Activated CD4-positive, alpha-beta T cell treated with anti-CD3 and anti-CD28 coated beads for 36 hours (primary cell): Measurements from ENCODE around the gene SORCS2. TPM values are rescaled to one million over a fixed set of nuclear protein-coding genes. Genes with fewer than 3 reads are reported as not detected.
"Not testable (repeated sequence)": the region's sequence is repeated elsewhere in the genome, so short reads cannot be mapped to it uniquely, and the experiment has no call there.

Experiments used
- ATAC-seq: fragments of 200-7000 bp; cut with Tn5 transposase; one replicate; pipeline ENCODE4 v1.10.0; 2021; ENCODE audit warnings: mild to moderate bottlenecking, moderate library complexity
- CTCF ChIA-PET: fragments of 350-600 bp; sonication (Branson Sonifier 250); formaldehyde crosslinking; loops from one replicate; lab custom pipeline; 2021; ENCODE audit warnings: antibody characterized with exemption; lab: Charles Lee
- POLR2A ChIA-PET: fragments of 350-600 bp; sonication (Branson Sonifier 250); formaldehyde crosslinking; loops from one replicate; lab custom pipeline; 2021; ENCODE audit warnings: antibody characterized with exemption, inconsistent platforms; lab: Charles Lee
- DNase-seq: peaks from one replicate; pipeline ENCODE4 v3.0.0-alpha.2; 2020
- H3K27ac Mint-ChIP-seq: one replicate; pipeline ENCODE4 v1.8.0; 2021; ENCODE audit warnings: mixed read lengths
- H3K27me3 Mint-ChIP-seq: one replicate; pipeline ENCODE4 v1.8.0; 2021; ENCODE audit warnings: mixed read lengths
- H3K36me3 Mint-ChIP-seq: one replicate; pipeline ENCODE4 v1.8.0; 2021; ENCODE audit warnings: low read depth, mixed read lengths
- H3K4me1 Mint-ChIP-seq: one replicate; pipeline ENCODE4 v1.8.0; 2021; ENCODE audit warnings: mixed read lengths
- H3K4me3 Mint-ChIP-seq: one replicate; pipeline ENCODE4 v1.8.0; 2021; ENCODE audit warnings: mild to moderate bottlenecking, moderate library complexity, mixed read lengths
- H3K9me3 Mint-ChIP-seq: one replicate; pipeline ENCODE4 v1.8.0; 2021; ENCODE audit warnings: low read depth, mixed read lengths
- intact Hi-C, 2 experiments: fragments of 100-400 bp; cut with DNase I in 1 of 2; cut with micrococcal nuclease in 1 of 2; formaldehyde crosslinking; loops; one replicate each; pipeline versions ENCODE4 v1.14.2 to v1.15.1; 2022 to 2024; cut with DNase I, micrococcal nuclease
- total RNA-seq, 2 experiments: library from RNA; stranded (reverse); gene quantifications; one replicate each; pipeline ENCODE4 v1.2.3, GENCODE V29; 2021

Gene SORCS2
- total RNA-seq, 2 experiments from 2014 or later = 0.04 TPM; not detected in 1

DNA sequence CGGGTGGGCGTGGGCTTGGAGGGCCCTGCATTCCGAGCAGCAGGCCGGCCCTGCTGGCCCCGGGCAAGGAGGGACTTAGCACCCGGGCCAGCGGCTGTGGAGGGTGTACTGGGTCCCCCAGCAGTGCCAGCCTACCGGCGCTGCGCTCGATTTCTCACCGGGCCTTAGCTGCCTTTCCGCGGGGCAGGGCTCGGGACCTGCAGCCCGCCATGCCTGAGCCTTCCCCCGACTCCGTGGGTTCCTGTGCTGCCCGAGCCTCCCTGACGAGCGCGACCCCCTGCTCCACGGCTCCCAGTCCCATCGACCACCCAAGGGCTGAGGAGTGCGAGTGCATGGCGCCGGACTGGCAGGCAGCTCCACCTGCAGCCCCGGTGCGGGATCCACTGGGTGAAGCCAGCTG is 22.8 kb downstream of the SORCS2 start:
- intact Hi-C loops, CTCF ChIA-PET, H3K27ac Mint-ChIP-seq, H3K9me3 Mint-ChIP-seq, H3K27me3 Mint-ChIP-seq, H3K36me3 Mint-ChIP-seq, POLR2A ChIA-PET, ATAC-seq, H3K4me1 Mint-ChIP-seq, DNase-seq, H3K4me3 Mint-ChIP-seq: not testable (repeated sequence)

DNA sequence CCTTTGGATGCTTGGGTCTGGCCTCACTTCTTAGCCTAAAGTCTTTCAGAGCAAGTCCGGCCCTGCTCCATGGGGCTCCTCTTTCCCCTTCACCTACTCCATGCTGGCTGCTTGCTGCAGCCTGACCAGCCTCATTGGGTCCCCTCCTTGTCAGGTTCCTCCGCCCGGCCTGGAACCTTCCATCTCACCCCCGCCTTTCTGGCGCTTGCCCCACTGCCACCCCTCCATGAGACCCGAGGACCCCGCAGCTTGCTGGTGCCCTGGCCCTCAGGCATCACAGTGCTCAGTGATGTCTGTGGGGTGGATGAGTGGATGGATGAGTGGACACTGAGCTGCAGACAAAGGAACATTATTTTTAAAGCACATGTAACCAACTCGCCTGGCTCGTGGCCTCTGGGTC is 24.7 kb downstream of the SORCS2 start:
- POLR2A ChIA-PET = no interaction called here
- Mint-ChIP-seq H3K36me3 (no peaks in the 10 kb centered on the region), H3K27me3 (no peaks in the 10 kb centered on the region), H3K27ac (no peak overlapping the region), H3K9me3 (no peaks in the 10 kb centered on the region), H3K4me3 (no peak overlapping the region), H3K4me1 (no peaks in the 10 kb centered on the region)
- DNase-seq (no peak), ATAC-seq (no peak)
- intact Hi-C loops = no loop called here
- CTCF ChIA-PET = interaction anchor here (0.9 kb wide), 1 partner anchor 119 kb away, joined by 3 read pairs; no protein-coding TSS in a partner anchor

DNA sequence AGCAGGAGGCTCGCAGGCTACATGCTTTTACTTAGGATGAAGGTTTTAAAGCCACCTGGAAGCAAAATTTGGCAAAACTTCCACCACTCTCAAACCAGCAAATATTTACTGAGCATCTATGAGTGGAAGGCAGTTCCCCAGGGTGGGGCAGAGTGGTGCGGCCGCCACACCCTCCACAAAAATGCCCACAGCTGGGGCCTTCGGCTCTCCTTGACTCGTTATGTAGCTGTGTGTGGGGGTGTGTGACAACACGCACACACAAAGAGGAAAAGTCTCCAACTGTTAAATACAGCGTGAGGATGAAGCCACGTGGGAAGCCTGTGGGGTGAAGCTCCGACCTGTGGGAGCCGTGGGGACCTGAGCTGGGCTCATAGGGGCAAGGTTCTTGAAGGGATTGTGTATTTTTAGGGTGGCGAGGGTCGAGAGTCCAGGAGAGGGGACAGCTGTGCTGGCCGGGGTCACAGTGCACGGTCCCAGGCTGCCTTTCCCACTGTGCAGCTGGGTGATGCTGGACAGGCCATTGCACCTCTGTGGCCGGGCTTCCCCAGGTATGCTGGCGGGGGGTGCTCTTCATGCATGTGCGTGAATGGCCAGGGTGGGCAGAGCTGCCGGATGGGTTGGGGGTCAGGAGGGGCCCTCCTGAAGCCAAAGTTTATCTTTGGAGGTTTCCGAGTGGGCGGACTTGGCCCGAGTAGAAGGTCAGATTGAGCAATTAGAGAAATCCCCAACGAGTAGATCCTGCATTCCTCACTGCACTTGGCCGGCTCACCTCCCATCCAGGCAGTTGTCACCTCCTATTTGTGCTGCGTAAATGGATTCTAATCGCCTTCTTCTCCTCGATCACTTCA is 25.4 kb downstream of the SORCS2 start:
- POLR2A ChIA-PET = no interaction called here
- Mint-ChIP-seq H3K4me1 (no peaks in the 10 kb centered on the region), H3K4me3 (no peak overlapping the region), H3K36me3 (no peaks in the 10 kb centered on the region), H3K27ac (no peak overlapping the region), H3K9me3 (no peaks in the 10 kb centered on the region), H3K27me3 (no peaks in the 10 kb centered on the region)
- CTCF ChIA-PET = no interaction called here
- DNase-seq (no peak), ATAC-seq (no peak)
- intact Hi-C loops = no loop called here

DNA sequence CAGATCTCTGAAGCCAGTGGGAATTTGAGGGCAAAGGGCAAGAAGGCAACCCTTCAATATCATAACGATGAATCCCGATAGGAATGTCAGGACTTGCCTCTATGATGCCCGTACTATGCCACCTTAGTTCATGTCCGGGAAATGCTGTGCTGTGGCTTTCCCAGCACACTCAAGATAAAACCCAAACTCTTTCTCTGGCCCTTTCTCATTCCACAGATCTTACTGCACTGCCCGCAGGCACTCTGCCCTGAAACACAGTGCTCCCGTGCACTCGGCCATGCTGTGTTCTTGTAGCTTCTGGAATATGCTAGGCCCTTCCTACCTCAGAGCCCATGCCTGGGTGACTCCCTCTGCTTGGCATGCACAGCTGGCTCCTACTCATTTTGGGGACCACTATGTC is 26.3 kb downstream of the SORCS2 start:
- POLR2A ChIA-PET = no interaction called here
- ATAC-seq = no peak

DNA sequence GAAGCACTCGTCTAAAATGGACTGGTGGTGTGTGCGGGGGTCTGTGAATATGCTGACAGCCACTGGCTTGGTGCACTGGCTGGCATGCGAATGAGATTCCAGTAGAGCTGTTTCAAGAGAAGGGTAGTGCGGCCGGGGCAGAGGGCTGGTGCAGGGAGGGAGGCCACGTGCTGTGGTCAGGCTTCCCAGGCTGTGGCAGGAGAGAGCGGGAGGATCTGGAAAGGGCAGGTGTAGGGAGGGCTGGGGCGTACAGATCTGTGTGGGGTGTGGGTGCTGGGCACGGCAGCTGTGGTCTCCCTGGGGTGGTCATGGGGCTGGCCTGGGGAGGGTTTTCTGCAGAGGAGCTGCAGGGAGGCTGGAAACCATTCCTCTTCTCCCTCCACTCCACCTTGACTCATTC is 30.2 kb downstream of the SORCS2 start:
- ATAC-seq (no peak), DNase-seq (no peak)
- Mint-ChIP-seq H3K4me3 (no peak overlapping the region), H3K36me3 (no peaks in the 10 kb centered on the region), H3K27me3 (no peaks in the 10 kb centered on the region), H3K9me3 (no peaks in the 10 kb centered on the region), H3K4me1 (no peaks in the 10 kb centered on the region), H3K27ac (no peak overlapping the region)
- intact Hi-C loops = no loop called here
- ChIA-PET POLR2A (no interaction called here), CTCF (no interaction called here)

More for the DNA sequence above, 26.3 kb downstream of the SORCS2 start:
- Mint-ChIP-seq H3K4me1 (no peaks in the 10 kb centered on the region), H3K9me3 (no peaks in the 10 kb centered on the region), H3K27me3 (no peaks in the 10 kb centered on the region), H3K36me3 (no peaks in the 10 kb centered on the region), H3K27ac (no peak overlapping the region), H3K4me3 (no peak overlapping the region)
- DNase-seq = no peak
- intact Hi-C loops = no loop called here
- CTCF ChIA-PET = no interaction called here

DNA sequence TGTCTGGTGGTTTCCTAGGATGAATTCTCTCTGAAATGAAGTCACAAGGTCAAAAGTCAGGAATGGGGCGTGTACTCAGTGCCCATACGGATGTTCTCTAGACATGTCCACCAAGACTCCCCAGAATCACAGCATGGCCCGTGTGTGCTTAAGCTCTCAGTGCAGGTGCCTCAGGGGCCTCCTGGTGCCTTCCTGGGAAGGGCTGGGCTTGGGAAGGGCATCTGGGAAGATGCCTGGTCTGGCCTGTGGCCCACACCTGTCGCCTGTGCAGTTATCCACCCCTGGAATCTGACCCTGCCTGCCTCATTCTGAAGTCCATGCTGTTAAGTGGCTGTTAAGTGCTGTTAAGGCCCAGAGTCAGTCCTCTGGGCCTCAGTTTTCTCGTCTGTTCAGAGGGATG is 31.2 kb downstream of the SORCS2 start:
- no peak for DNase-seq
- POLR2A ChIA-PET = no interaction called here
- Mint-ChIP-seq H3K27me3 (no peaks in the 10 kb centered on the region), H3K4me1 (no peaks in the 10 kb centered on the region), H3K4me3 (no peak overlapping the region), H3K36me3 (no peaks in the 10 kb centered on the region), H3K9me3 (no peaks in the 10 kb centered on the region), H3K27ac (no peak overlapping the region)
- CTCF ChIA-PET = no interaction called here
- ATAC-seq = no peak
- intact Hi-C loops = no loop called here

DNA sequence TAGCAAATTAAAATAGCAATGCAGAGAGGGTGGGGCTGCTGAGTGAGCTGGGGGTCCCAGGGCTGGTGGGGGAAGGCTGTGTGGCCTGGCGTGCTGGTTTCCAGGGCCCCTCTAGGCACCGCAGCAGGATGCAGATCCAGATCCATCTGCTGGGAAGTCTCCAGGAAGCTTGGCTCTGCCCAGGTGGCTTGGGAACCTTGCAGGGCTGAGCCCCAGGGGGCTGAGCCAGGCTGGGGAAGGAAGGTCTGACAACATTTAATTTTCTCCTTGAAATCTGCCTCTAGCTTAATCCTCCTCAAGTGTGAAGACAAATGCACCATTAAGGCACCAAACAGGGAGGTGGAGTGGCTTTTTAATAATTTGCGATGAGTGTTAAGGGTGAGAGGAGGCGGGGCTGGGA is 31.7 kb downstream of the SORCS2 start:
- ChIA-PET CTCF (no interaction called here), POLR2A (no interaction called here)
- no peak for DNase-seq
- no peak for ATAC-seq
- Mint-ChIP-seq H3K36me3 (no peaks in the 10 kb centered on the region), H3K27ac (no peak overlapping the region), H3K9me3 (no peaks in the 10 kb centered on the region), H3K4me3 (no peak overlapping the region), H3K27me3 (no peaks in the 10 kb centered on the region), H3K4me1 (no peaks in the 10 kb centered on the region)
- intact Hi-C loops = no loop called here

DNA sequence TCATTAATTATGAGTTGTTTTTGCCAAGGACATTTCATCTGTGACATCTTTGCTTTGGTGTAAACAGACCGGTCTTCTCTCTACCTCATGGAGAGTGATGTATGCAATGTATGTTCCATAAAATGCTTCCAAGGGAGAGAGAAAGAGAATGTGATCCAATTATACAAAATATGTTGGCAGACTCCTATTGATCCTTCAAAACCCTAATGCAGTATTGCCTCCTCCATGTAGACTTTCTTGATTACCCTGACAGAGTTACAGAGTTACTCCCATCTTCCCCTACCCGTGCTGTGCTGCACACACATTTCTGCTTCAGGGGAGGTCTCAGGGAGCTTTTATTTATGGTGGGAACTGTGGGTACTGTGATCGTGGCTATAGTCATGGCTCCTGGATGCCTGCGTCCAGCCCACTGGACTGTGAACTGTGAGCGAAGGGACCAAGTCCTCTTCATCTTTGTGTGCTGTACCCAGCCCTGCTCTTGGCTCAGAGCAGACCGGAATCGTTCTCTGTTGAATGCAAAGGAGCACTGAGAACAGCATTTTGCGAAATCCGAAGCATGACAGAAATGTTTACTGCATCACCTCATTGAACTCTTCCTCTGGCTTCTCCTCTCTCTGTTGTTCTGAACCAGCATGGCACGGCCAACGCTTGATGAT is 32.7 kb downstream of the SORCS2 start:
- ChIA-PET POLR2A (no interaction called here), CTCF (no interaction called here)
- H3K27me3 Mint-ChIP-seq = no peaks in the 10 kb centered on the region
- no peaks in the 10 kb centered on the region for H3K4me1 Mint-ChIP-seq
- H3K4me3 Mint-ChIP-seq = no peak overlapping the region
- no peaks in the 10 kb centered on the region for H3K9me3 Mint-ChIP-seq
- no peaks in the 10 kb centered on the region for H3K36me3 Mint-ChIP-seq
- intact Hi-C loops = no loop called here
- no peak overlapping the region for H3K27ac Mint-ChIP-seq
- DNase-seq (no peak), ATAC-seq (no peak)

DNA sequence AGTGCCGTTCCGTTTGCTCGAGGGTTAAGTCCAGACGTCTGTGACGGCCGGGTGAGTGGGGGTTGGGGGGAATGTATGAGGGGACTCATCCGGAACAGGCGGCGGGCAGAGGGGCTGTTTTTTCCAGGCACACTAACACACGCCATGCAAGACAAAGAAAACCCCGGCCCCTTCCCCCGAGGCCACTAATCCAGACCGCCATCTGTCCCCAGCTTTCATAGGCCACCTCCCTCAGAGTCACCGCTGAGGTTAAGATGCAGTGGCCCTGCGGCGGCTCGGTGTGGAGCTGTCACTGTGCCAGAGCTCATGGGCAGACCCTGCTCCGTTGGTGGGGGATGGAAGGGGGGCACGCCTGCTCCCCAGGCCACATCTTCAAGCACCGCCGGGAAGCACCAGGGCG is 34.1 kb downstream of the SORCS2 start:
- no peaks in the 10 kb centered on the region for H3K27me3 Mint-ChIP-seq
- ATAC-seq = no peak
- intact Hi-C loops = no loop called here
- DNase-seq = no peak
- H3K4me3 Mint-ChIP-seq = no peak overlapping the region
- no peaks in the 10 kb centered on the region for H3K4me1 Mint-ChIP-seq
- CTCF ChIA-PET = interaction anchor here (0.7 kb wide), 1 partner anchor 54 kb away, joined by 3 read pairs; no protein-coding TSS in a partner anchor
- no peaks in the 10 kb centered on the region for H3K9me3 Mint-ChIP-seq
- POLR2A ChIA-PET = no interaction called here
- H3K36me3 Mint-ChIP-seq = no peaks in the 10 kb centered on the region
- H3K27ac Mint-ChIP-seq = no peak overlapping the region

DNA sequence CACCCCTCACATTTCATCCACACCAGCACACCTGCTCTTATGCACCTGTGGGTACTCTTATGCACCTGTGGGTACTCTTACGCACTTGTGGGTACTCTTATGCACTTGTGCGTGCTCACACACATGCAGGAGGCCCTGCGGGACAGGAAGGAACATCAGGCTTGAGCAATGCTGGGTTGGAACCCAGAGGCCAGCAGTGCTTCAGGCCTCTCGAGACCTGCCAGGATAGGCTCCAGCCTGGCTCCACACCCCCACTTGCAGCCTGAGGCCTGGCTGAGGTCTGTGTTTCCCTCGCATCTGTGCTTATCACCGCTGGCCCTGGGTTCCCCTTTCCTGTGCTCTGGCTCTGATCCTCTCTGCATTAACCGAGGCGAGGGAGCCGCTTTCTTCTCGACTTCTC is 34.7 kb downstream of the SORCS2 start:
- ATAC-seq = no peak
- CTCF ChIA-PET = no interaction called here
- no peaks in the 10 kb centered on the region for H3K27me3 Mint-ChIP-seq

DNA sequence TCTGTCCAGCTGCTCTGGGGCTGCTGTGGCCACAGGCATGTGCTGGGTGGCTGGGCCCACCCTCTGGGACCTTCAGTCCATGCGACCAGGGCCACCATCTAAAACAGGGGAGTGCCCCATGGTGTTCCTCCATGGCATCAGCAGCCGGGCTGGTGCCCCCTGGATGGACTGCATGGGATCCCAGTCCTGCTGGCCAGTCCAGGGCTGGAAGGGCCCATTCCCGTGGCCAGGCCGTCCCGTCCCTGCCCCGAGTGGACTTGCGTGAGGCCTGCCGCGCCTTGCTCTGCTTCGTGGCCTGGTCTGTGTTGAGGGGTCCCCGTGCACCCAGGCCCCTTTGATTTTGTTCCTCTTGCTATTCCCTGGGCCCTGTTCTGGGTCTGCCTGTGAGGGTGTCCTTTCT is 36.4 kb downstream of the SORCS2 start:
- Mint-ChIP-seq H3K27me3 (no peaks in the 10 kb centered on the region), H3K36me3 (no peaks in the 10 kb centered on the region), H3K27ac (no peak overlapping the region), H3K9me3 (no peaks in the 10 kb centered on the region), H3K4me1 (no peaks in the 10 kb centered on the region), H3K4me3 (no peak overlapping the region)
- ATAC-seq (no peak), DNase-seq (no peak)
- ChIA-PET CTCF (no interaction called here), POLR2A (interaction anchor here (0.6 kb wide), 1 partner anchor 46 kb away, joined by 5 read pairs; no protein-coding TSS in a partner anchor)
- intact Hi-C loops = no loop called here

More for the DNA sequence above, 34.7 kb downstream of the SORCS2 start:
- no peak overlapping the region for H3K27ac Mint-ChIP-seq
- no peak for DNase-seq
- H3K9me3 Mint-ChIP-seq = no peaks in the 10 kb centered on the region
- POLR2A ChIA-PET = no interaction called here
- H3K36me3 Mint-ChIP-seq = no peaks in the 10 kb centered on the region
- no peak overlapping the region for H3K4me3 Mint-ChIP-seq
- H3K4me1 Mint-ChIP-seq = no peaks in the 10 kb centered on the region
- intact Hi-C loops = no loop called here

DNA sequence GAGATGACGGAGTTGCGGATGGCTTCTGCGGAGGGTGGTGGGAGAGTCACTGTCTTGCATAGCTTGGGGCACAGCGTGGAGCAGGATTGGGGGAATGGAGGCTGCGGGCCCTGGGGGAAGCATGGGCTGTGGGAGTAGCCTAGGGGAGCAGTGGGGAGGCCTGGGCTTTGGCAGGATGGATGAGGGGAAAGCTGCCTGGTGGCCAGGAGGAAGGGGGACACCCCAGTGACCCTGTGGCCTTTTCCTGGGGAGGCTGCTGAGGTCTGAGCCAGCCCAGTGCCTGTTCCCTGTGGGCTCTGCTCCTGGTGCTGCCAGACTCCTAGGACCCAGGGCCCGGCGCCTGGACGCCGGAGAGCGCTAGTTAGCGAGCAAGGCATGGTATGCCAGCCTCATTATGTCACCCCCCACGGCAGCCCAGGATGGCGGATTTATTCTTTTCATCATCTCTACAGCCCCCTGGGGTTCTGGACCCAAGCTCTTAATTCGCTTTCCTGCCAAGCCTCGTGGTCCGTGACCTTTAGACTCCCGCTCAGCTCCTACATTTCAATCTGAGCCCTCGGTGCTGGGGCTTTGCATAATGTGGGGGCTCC is 39.8 kb downstream of the SORCS2 start:
- no peak for DNase-seq
- no peaks in the 10 kb centered on the region for H3K27me3 Mint-ChIP-seq
- ChIA-PET POLR2A (no interaction called here), CTCF (no interaction called here)
- H3K4me3 Mint-ChIP-seq = no peak overlapping the region
- intact Hi-C loops = no loop called here
- H3K27ac Mint-ChIP-seq = no peak overlapping the region
- no peaks in the 10 kb centered on the region for H3K4me1 Mint-ChIP-seq
- no peak for ATAC-seq
- H3K9me3 Mint-ChIP-seq = no peaks in the 10 kb centered on the region
- H3K36me3 Mint-ChIP-seq = no peaks in the 10 kb centered on the region
